ENCODE data around the gene PCBP4. TPM values are rescaled to one million over a fixed set of nuclear protein-coding genes. Genes with fewer than 3 reads are reported as not detected.

The PCBP4 gene
- total RNA-seq, 2 donors from 2014 or later: 73.8 to 119 TPM

- no peak for TF ChIP-seq CTCF (IDR thresholded peaks at IDR 0.05)
- Histone ChIP-seq H3K27ac (peak overlapping the region; percentile 91 to 94), H3K36me3 (no peaks in the 10 kb centered on the region), H3K4me1 (peaks cover 0 to 51% of the 10 kb centered on the region in 2 donors), H3K27me3 (no peaks in the 10 kb centered on the region), H3K9me3 (no peaks in the 10 kb centered on the region), H3K4me3 (peak overlapping the region; percentile 74 to 91)
- no peak for DNase-seq (ENCODE audit: low spot score)
Observed at GRCh38 chr3:51968170-51968775, 1.0 kb upstream of the PCBP4 start.

- peaks cover 0 to 61% of the 10 kb centered on the region in 2 donors for H3K4me1 ChIP-seq
- TF ChIP-seq CTCF (IDR thresholded peaks at IDR 0.05): no peak
Observed at GRCh38 chr3:51966922-51967383, 301 bp downstream of the PCBP4 start.

GRCh38 chr3:51966486-51966885 is 768 bp downstream of the PCBP4 start:
- Histone ChIP-seq H3K9me3 (no peaks in the 10 kb centered on the region), H3K36me3 (no peaks in the 10 kb centered on the region), H3K4me1 (peaks cover 0 to 65% of the 10 kb centered on the region in 2 donors), H3K27me3 (no peaks in the 10 kb centered on the region), H3K27ac (peak overlapping the region; percentile 78 to 86), H3K4me3 (peak overlapping the region; percentile 47 to 91)
- no peak for TF ChIP-seq CTCF (IDR thresholded peaks at IDR 0.05)
- no peak for DNase-seq (ENCODE audit: low spot score)

More at GRCh38 chr3:51966922-51967383, 301 bp downstream of the PCBP4 start:
- H3K27ac ChIP-seq: peak overlapping the region; percentile 78 to 86
- H3K27me3 ChIP-seq: no peaks in the 10 kb centered on the region
- H3K36me3 ChIP-seq: no peaks in the 10 kb centered on the region
- H3K4me3 ChIP-seq: peak overlapping the region; percentile 47 to 91
- H3K9me3 ChIP-seq: no peaks in the 10 kb centered on the region
- no peak for DNase-seq (ENCODE audit: low spot score)

GRCh38 chr3:51966016-51966415 is 1.2 kb downstream of the PCBP4 start:
- H3K4me1 ChIP-seq: peaks cover 0 to 70% of the 10 kb centered on the region in 2 donors
- no peaks in the 10 kb centered on the region for H3K9me3 ChIP-seq
- peak overlapping the region in 1 of 2 donors; percentile 91 for H3K4me3 ChIP-seq
- DNase-seq (ENCODE audit: low spot score): no peak
- H3K27me3 ChIP-seq: no peaks in the 10 kb centered on the region
- peaks cover under 1% of the 10 kb centered on the region for H3K36me3 ChIP-seq
- peak overlapping the region in 1 of 2 donors; percentile 86 for H3K27ac ChIP-seq
- no peak for TF ChIP-seq CTCF (IDR thresholded peaks at IDR 0.05)

- H3K9me3 ChIP-seq: no peaks in the 10 kb centered on the region
- peaks cover 0 to 72% of the 10 kb centered on the region in 2 donors for H3K4me1 ChIP-seq
- no peak overlapping the region for H3K4me3 ChIP-seq
- H3K36me3 ChIP-seq: peaks cover 13% of the 10 kb centered on the region
- H3K27me3 ChIP-seq: no peaks in the 10 kb centered on the region
- no peak for TF ChIP-seq CTCF (IDR thresholded peaks at IDR 0.05)
- no peak for DNase-seq (ENCODE audit: low spot score)
- peak overlapping the region; percentile 81 to 82 for H3K27ac ChIP-seq
Observed at GRCh38 chr3:51964521-51964920, 2.7 kb downstream of the PCBP4 start.

Data from right atrium auricular region (tissue), 2 donors.